Measurements from ENCODE around the gene ARID1B.

DNA sequence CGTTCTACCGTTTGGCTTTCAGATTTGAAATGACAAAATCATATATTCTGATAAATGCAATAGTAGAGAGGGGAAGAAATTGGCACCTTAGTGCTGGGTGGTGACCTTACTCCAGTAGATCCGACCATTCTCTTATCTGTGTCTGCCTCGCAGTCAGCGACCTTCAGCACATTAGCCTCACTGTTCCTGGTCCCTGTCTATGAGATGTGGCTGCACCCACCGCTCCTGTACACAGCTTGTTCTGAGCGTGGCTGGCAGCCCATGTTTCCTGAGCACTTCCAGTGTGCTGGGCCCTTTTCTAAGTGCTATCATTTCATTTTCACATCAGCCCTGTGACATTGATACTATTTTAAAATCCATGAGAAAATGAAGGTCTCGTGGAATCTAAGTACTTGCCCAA lies 408.0 kb downstream of the ARID1B start:
- TF ChIP-seq, protein P1, sequence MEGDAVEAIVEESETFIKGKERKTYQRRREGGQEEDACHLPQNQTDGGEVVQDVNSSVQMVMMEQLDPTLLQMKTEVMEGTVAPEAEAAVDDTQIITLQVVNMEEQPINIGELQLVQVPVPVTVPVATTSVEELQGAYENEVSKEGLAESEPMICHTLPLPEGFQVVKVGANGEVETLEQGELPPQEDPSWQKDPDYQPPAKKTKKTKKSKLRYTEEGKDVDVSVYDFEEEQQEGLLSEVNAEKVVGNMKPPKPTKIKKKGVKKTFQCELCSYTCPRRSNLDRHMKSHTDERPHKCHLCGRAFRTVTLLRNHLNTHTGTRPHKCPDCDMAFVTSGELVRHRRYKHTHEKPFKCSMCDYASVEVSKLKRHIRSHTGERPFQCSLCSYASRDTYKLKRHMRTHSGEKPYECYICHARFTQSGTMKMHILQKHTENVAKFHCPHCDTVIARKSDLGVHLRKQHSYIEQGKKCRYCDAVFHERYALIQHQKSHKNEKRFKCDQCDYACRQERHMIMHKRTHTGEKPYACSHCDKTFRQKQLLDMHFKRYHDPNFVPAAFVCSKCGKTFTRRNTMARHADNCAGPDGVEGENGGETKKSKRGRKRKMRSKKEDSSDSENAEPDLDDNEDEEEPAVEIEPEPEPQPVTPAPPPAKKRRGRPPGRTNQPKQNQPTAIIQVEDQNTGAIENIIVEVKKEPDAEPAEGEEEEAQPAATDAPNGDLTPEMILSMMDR (IDR thresholded peaks at IDR 0.05; ENCODE audit: insufficient read depth, low read depth, low read length), result no peak
- no peak for TF ChIP-seq EZH2 (IDR thresholded peaks at IDR 0.05; ENCODE audit: insufficient read depth, low read length)

All from astrocyte (in vitro differentiated cells and primary cell).